ENCODE results near the gene KCNJ12. TPM values are rescaled to one million over a fixed set of nuclear protein-coding genes. Genes with fewer than 3 reads are reported as not detected.
A peak's percentile ranks its signal among the peaks of the same experiment; 100 is the strongest.

KCNJ12 gene
- total RNA-seq, 8 experiments from 2014 or later: 0.35 to 6.3 (median 2.7) TPM

- H3K27ac ChIP-seq: no peak overlapping the region
- 0 to 71% (median 30%) methylated on average over 1 of the region's 5 CpGs; no CpG with 5 or more reads in 6 of the 10 experiments for WGBS, 10 experiments
- peaks cover 47 to 48% of the 10 kb centered on the region in 2 donors for H3K4me1 ChIP-seq (replicated peaks in 1 of 2)
- no peak for ATAC-seq (replicated peaks in 6 of 8)
- in situ Hi-C loops (cut with MboI; ENCODE audit: low pct_unique_long_range_greater_than_20kb in 2 of 9, low sequenced_read_pairs in 9 of 9, unreplicated experiment in 9 of 9): no loop called here
- H3K4me3 ChIP-seq: no peak overlapping the region
These were observed 14.9 kb upstream of the KCNJ12 start for GRCh38 chr17:21361020-21361809.

DNA sequence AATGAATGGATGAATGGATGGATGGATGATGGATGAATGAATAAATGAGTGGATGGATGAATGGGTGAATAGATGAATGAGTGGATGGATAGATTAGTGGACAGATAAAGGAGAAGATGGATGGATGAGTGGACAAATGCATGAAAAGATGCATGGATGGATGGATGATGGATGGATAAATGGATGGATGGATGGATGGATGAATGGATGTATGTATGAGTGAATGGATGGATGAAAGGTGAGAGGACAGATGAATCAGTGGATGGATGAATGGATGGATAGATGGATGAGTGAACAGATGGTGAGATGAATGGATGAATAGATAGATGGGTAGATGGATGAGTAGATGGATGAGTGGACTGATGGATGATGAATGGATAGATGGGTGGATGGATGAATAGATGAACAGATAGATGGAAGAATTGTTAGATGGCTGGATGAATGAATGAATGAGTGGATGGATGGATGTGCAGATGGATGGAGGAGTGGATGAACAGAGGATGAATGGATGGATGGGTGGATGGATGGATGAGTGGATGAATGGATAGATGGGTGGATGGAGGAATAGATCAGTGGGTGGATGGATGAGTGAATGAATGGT lies 13.7 kb upstream of the KCNJ12 start:
- no peak for ATAC-seq (replicated peaks in 6 of 8)
- H3K4me1 ChIP-seq (replicated peaks in 1 of 2): peaks cover 38% of the 10 kb centered on the region in 2 donors
- no peak overlapping the region for H3K27ac ChIP-seq
- no peak overlapping the region for H3K4me3 ChIP-seq
- in situ Hi-C loops (cut with MboI; ENCODE audit: low pct_unique_long_range_greater_than_20kb in 2 of 9, low sequenced_read_pairs in 9 of 9, unreplicated experiment in 9 of 9): no loop called here

- Histone ChIP-seq H3K4me3 (no peak overlapping the region), H3K27ac (no peak overlapping the region), H3K4me1 (replicated peaks in 1 of 2) (peaks cover 22 to 32% of the 10 kb centered on the region in 2 donors)
- ATAC-seq (replicated peaks in 6 of 8): no peak
- in situ Hi-C loops (cut with MboI; ENCODE audit: low pct_unique_long_range_greater_than_20kb in 2 of 9, low sequenced_read_pairs in 9 of 9, unreplicated experiment in 9 of 9): no loop called here
- WGBS, 10 experiments: 43 to 100% (median 75%) methylated on average over 1 to 5 of the region's 9 CpGs; no CpG with 5 or more reads in 4 of the 10 experiments
These were observed 12.1 kb upstream of the KCNJ12 start for GRCh38 chr17:21363776-21364642.

- in situ Hi-C loops (cut with MboI; ENCODE audit: low pct_unique_long_range_greater_than_20kb in 2 of 9, low sequenced_read_pairs in 9 of 9, unreplicated experiment in 9 of 9): no loop called here
- Histone ChIP-seq H3K4me3 (no peak overlapping the region), H3K27ac (no peak overlapping the region), H3K4me1 (replicated peaks in 1 of 2) (peaks cover 15 to 30% of the 10 kb centered on the region in 2 donors)
- WGBS, 10 experiments: 40 to 83% (median 72%) methylated on average over 1 to 4 of the region's 7 CpGs; no CpG with 5 or more reads in 6 of the 10 experiments
- no peak for ATAC-seq (replicated peaks in 6 of 8)
These were observed 11.1 kb upstream of the KCNJ12 start for GRCh38 chr17:21365016-21365415.

DNA sequence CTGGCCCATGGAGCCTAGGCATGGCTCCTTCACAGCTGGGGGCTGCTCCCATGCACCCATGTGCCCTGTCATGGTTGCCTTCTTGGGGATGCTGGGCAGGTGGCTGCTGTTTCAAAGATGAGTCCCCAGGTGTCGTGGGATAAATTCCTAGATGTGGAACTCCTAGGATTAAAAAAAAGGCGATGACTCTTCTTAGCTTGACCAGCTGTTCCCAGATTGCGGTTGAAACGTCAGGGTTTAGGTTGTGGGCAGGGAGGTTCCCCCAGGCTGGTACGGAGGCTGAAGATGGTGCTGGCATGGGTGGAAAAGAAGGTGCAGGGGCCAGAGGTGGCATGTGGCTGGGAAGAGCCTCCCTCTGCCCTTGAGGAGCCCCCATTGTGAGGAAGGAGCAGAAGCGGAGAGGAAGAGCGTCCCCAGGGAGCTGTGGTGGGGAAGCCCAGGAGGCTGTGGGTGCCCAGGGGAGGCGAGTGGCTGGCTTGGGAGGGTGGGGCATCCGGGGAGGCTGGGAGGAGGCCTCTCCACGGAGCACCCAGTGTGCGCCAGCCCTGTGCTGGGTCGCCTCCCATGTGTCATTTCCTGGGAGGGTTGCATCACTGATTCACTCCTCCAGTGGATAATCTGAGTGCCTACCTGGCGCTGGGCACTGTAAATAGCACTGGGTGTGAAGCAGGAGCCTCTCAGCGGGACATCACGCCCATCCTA lies 7.5 kb upstream of the KCNJ12 start:
- H3K27ac ChIP-seq: no peak overlapping the region
- WGBS, 10 experiments: 60 to 93% (median 68%) methylated on average over 1 to 5 of the region's 15 CpGs; no CpG with 5 or more reads in 4 of the 10 experiments
- no peak for ATAC-seq (replicated peaks in 6 of 8)
- no peak overlapping the region for H3K4me3 ChIP-seq
- in situ Hi-C loops (cut with MboI; ENCODE audit: low pct_unique_long_range_greater_than_20kb in 2 of 9, low sequenced_read_pairs in 9 of 9, unreplicated experiment in 9 of 9): no loop called here
- H3K4me1 ChIP-seq (replicated peaks in 1 of 2): peaks cover 19 to 38% of the 10 kb centered on the region in 2 donors

DNA sequence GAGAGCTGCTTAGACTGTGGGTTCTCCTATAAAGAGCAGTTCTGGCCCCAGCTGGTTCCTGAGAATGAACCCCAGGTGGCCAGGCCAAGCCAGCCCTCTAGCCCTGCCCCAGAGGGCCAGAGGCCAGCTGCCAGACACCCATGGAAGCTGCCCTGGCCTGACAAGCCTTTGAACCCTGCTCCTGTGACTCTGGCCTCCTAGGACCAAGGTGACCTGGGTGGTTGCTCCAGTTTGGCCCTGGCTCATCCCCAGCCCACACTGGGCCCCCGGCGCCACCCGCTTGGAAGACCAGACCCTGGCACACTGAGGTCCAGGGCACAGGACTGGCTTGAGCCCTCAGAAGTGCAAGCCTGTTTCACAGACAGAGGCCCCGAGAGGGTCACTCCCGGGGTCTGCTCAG lies 6.8 kb upstream of the KCNJ12 start:
- 100% methylated on average over 2 of the region's 5 CpGs; no CpG with 5 or more reads in 9 of the 10 experiments for WGBS, 10 experiments
- no peak overlapping the region for H3K4me3 ChIP-seq
- ATAC-seq (replicated peaks in 6 of 8): no peak
- peaks cover 19 to 38% of the 10 kb centered on the region in 2 donors for H3K4me1 ChIP-seq (replicated peaks in 1 of 2)
- no peak overlapping the region for H3K27ac ChIP-seq
- in situ Hi-C loops (cut with MboI; ENCODE audit: low pct_unique_long_range_greater_than_20kb in 2 of 9, low sequenced_read_pairs in 9 of 9, unreplicated experiment in 9 of 9): no loop called here

DNA sequence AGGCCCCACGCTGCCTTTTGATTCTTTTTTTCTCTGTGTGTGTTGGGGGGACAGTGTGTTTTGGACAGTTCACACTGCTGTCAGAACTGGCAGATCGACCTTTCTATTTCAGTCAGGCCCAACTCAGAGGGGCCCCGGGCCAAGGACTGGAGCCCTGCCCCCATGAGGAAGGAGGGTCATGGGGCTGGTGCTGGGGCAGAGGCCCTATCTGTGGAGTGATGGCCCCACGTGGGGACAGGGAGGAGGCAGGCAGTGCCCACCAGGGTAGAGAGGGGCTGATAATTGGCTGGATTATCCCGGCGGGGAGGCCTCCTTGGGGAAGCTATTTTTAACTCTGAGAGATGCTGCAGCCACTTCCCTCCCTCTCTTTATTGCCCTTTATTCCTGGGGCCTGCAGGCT lies 5.7 kb upstream of the KCNJ12 start:
- in situ Hi-C loops (cut with MboI; ENCODE audit: low pct_unique_long_range_greater_than_20kb in 2 of 9, low sequenced_read_pairs in 9 of 9, unreplicated experiment in 9 of 9): no loop called here
- peak overlapping the region in 1 of 2 donors; percentile 68 for H3K27ac ChIP-seq
- no peak overlapping the region for H3K4me3 ChIP-seq
- peaks cover 22 to 41% of the 10 kb centered on the region in 2 donors for H3K4me1 ChIP-seq (replicated peaks in 1 of 2)
- WGBS, 10 experiments: 0 to 33% (median 3%) methylated on average over 1 to 5 of the region's 6 CpGs; no CpG with 5 or more reads in 5 of the 10 experiments
- peak in 7 of 8 experiments; percentile 20 to 97 (median 95) for ATAC-seq (replicated peaks in 6 of 8)

DNA sequence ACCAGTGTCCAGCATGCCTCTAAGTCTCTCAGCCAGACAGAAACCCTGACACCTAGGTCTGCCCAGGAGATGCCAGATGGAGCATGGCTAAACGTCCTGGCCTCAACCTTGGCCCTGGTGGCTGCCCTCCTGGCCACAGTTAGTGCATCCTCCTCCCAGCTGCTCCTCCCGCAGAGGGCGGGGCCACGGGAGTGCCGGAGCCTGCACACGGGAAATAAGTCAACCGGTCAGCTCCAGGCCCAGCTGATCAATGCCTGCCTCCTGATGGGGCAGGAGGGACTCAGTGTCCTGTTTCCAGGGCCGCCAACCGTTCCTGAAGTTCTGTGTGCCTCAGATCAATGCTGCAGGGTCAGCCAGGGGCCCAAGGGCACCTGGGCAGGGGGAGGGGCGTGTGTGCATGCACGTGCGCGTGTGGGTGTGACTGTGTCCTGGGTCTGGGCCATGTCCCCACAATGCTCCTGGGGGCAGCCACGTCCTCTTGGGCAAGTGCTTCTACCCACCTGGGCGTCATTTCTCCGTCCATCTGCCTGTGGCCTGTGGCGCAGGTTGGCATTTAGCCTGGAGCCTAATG lies 4.6 kb upstream of the KCNJ12 start:
- H3K4me1 ChIP-seq (replicated peaks in 1 of 2): peaks cover 26 to 43% of the 10 kb centered on the region in 2 donors
- WGBS, 10 experiments: 40 to 100% (median 78%) methylated on average over 1 to 7 of the region's 17 CpGs; no CpG with 5 or more reads in 4 of the 10 experiments

DNA sequence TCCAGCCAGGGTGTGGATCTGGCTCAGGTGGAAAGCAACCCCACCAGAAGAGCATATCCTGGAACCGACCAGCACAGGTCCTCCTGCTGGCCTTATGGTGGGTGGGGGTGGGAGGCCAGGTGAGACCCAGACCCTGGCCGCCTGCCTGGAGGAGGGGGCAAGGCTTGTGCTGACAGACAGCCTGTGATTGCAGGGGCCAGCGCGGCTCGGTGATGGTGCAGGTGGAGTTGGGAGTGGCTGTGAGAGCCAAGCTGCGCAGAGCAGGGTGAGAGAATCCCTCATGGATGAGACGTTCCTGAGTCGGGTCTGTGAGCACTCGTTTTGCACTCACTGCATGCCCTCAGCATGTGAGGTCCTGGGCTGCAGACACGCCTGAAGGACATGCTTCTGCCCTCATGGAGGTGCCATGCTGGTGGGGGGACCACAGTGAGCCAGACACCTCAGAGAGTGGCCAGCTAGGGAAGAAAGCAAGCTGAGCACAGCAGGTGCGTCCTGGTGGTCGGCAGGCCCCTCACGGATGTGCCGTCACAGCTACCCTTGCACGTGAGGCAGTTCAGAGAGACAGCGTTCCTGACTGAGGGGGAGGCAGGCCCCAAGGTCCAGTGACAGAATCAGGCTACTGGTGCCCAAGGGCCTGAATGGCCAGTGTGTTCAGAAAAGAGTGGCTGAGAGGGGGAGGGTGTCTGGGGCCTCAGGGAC lies 3.8 kb upstream of the KCNJ12 start:
- in situ Hi-C loops (cut with MboI; ENCODE audit: low pct_unique_long_range_greater_than_20kb in 2 of 9, low sequenced_read_pairs in 9 of 9, unreplicated experiment in 9 of 9): no loop called here
- Histone ChIP-seq H3K27ac (no peak overlapping the region), H3K4me1 (replicated peaks in 1 of 2) (peaks cover 32 to 51% of the 10 kb centered on the region in 2 donors), H3K4me3 (no peak overlapping the region)
- no peak for ATAC-seq (replicated peaks in 6 of 8)
- 55 to 100% (median 98%) methylated on average over 1 to 6 of the region's 16 CpGs; no CpG with 5 or more reads in 6 of the 10 experiments for WGBS, 10 experiments

More for the DNA sequence above, 4.6 kb upstream of the KCNJ12 start:
- in situ Hi-C loops (cut with MboI; ENCODE audit: low pct_unique_long_range_greater_than_20kb in 2 of 9, low sequenced_read_pairs in 9 of 9, unreplicated experiment in 9 of 9): no loop called here
- ATAC-seq (replicated peaks in 6 of 8): peak in 1 of 8 experiments; percentile 9
- H3K4me3 ChIP-seq: no peak overlapping the region
- peak overlapping the region in 1 of 2 donors; percentile 68 for H3K27ac ChIP-seq

DNA sequence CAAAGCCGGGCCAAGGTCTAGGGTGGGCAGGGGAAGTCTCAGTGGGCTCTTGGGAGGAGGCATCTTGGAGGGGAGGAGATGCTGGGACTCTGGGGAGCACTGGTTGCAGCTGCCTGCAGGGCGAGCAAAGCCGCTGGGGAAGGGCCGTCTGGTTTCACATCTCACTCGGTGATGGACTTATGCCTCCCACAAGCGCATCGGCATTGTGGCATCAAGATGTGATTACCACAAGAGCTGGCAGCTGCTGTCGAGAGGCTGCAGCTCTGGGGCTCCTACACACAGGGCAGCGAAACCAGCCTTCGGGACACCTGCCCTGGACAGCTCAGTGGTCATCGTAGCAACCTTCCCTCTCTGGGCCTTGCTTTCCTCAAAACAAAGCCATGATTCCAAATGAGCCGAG lies 3.1 kb upstream of the KCNJ12 start:
- no peak overlapping the region for H3K4me3 ChIP-seq
- WGBS, 10 experiments: 0 to 100% (median 93%) methylated on average over 1 to 5 of the region's 12 CpGs; no CpG with 5 or more reads in 6 of the 10 experiments
- H3K4me1 ChIP-seq (replicated peaks in 1 of 2): peaks cover 35 to 53% of the 10 kb centered on the region in 2 donors
- H3K27ac ChIP-seq: no peak overlapping the region
- in situ Hi-C loops (cut with MboI; ENCODE audit: low pct_unique_long_range_greater_than_20kb in 2 of 9, low sequenced_read_pairs in 9 of 9, unreplicated experiment in 9 of 9): no loop called here
- ATAC-seq (replicated peaks in 6 of 8): no peak

GRCh38 chr17:21373696-21374440 lies 2.3 kb upstream of the KCNJ12 start:
- H3K4me3 ChIP-seq: no peak overlapping the region
- in situ Hi-C loops (cut with MboI; ENCODE audit: low pct_unique_long_range_greater_than_20kb in 2 of 9, low sequenced_read_pairs in 9 of 9, unreplicated experiment in 9 of 9): no loop called here
- ATAC-seq (replicated peaks in 6 of 8): no peak
- no peak overlapping the region for H3K27ac ChIP-seq
- H3K4me1 ChIP-seq (replicated peaks in 1 of 2): peaks cover 38 to 56% of the 10 kb centered on the region in 2 donors
- 80 to 100% methylated on average over 1 to 5 of the region's 17 CpGs; no CpG with 5 or more reads in 8 of the 10 experiments for WGBS, 10 experiments

All from motor neuron (in vitro differentiated cells).